ENCODE measurements around the gene RAB3C. TPM values are rescaled to one million over a fixed set of nuclear protein-coding genes. Genes with fewer than 3 reads are reported as not detected.

The RAB3C gene
- total and polyA plus RNA-seq, 10 donors, result 0.06 to 2.0 (median 0.21) TPM; not detected in 2

- H3K27ac ChIP-seq, result no peak overlapping the region
- peaks cover 1 to 7% (median 6%) of the 10 kb centered on the region in 6 donors for H3K4me1 ChIP-seq
- 72 to 88% (median 74%) methylated on average over 2 of the region's 2 CpGs for WGBS, 5 donors
- intact Hi-C loops (cut with DNase I; ENCODE audit: low total_unique reads), result no loop called here
- H3K9me3 ChIP-seq, result no peaks in the 10 kb centered on the region
- TF ChIP-seq POLR2A (IDR thresholded peaks at IDR 0.05) (no peak), POLR2AphosphoS5 (IDR thresholded peaks at IDR 0.05) (no peak), CTCF (IDR thresholded peaks at IDR 0.05 in 8 of 11, conservative IDR thresholded peaks at IDR 0.05 in 3 of 11) (no peak)
- H3K27me3 ChIP-seq (replicated peaks in 1 of 7), result no peaks in the 10 kb centered on the region
- no peak for DNase-seq
- no peaks in the 10 kb centered on the region for H3K36me3 ChIP-seq
- no peak overlapping the region for H3K4me3 ChIP-seq
Observed at GRCh38 chr5:58765058-58765457, 182.2 kb downstream of the RAB3C start.

- H3K4me3 ChIP-seq, result no peak overlapping the region
- no peak for DNase-seq
- intact Hi-C loops (cut with DNase I; ENCODE audit: low total_unique reads), result no loop called here
- no peaks in the 10 kb centered on the region for H3K9me3 ChIP-seq
- H3K4me1 ChIP-seq, result no peaks in the 10 kb centered on the region
- TF ChIP-seq POLR2A (IDR thresholded peaks at IDR 0.05), result no peak
- no peak for TF ChIP-seq POLR2AphosphoS5 (IDR thresholded peaks at IDR 0.05)
- TF ChIP-seq CTCF (IDR thresholded peaks at IDR 0.05 in 8 of 11, conservative IDR thresholded peaks at IDR 0.05 in 3 of 11), result no peak
- no peaks in the 10 kb centered on the region for H3K27me3 ChIP-seq (replicated peaks in 1 of 7)
- H3K27ac ChIP-seq, result no peak overlapping the region
- no peaks in the 10 kb centered on the region for H3K36me3 ChIP-seq
Observed at GRCh38 chr5:58767104-58767503, 184.2 kb downstream of the RAB3C start.

GRCh38 chr5:58770136-58770535 is 187.3 kb downstream of the RAB3C start:
- DNase-seq, result no peak
- no peaks in the 10 kb centered on the region for H3K4me1 ChIP-seq
- WGBS, 5 donors, result 78 to 87% (median 82%) methylated on average over 3 of the region's 3 CpGs
- no peak overlapping the region for H3K27ac ChIP-seq
- H3K9me3 ChIP-seq, result no peaks in the 10 kb centered on the region
- H3K36me3 ChIP-seq, result no peaks in the 10 kb centered on the region
- intact Hi-C loops (cut with DNase I; ENCODE audit: low total_unique reads), result no loop called here
- no peak for TF ChIP-seq CTCF (IDR thresholded peaks at IDR 0.05 in 8 of 11, conservative IDR thresholded peaks at IDR 0.05 in 3 of 11)
- no peak for TF ChIP-seq POLR2A (IDR thresholded peaks at IDR 0.05)
- TF ChIP-seq POLR2AphosphoS5 (IDR thresholded peaks at IDR 0.05), result no peak
- no peaks in the 10 kb centered on the region for H3K27me3 ChIP-seq (replicated peaks in 1 of 7)
- H3K4me3 ChIP-seq, result no peak overlapping the region

- intact Hi-C loops (cut with DNase I; ENCODE audit: low total_unique reads), result no loop called here
Observed at GRCh38 chr5:58771796-58772195, 188.9 kb downstream of the RAB3C start.

More at GRCh38 chr5:58771796-58772195, 188.9 kb downstream of the RAB3C start:
- Histone ChIP-seq H3K27ac (no peak overlapping the region), H3K4me3 (no peak overlapping the region), H3K9me3 (no peaks in the 10 kb centered on the region), H3K4me1 (no peaks in the 10 kb centered on the region), H3K27me3 (replicated peaks in 1 of 7) (no peaks in the 10 kb centered on the region), H3K36me3 (no peaks in the 10 kb centered on the region)
- WGBS, 5 donors, result 66 to 80% (median 72%) methylated on average over 2 of the region's 2 CpGs
- TF ChIP-seq CTCF (IDR thresholded peaks at IDR 0.05 in 8 of 11, conservative IDR thresholded peaks at IDR 0.05 in 3 of 11) (no peak), POLR2A (IDR thresholded peaks at IDR 0.05) (no peak), POLR2AphosphoS5 (IDR thresholded peaks at IDR 0.05) (no peak)
- no peak for DNase-seq

Measured in spleen (tissue), 11 donors.